PC-9 (cell line): Measurements from ENCODE around the gene OPN3. TPM values are rescaled to one million over a fixed set of nuclear protein-coding genes. Genes with fewer than 3 reads are reported as not detected.

Experiments used
- BruUV-seq: library from RNA; stranded (reverse); fragments of 400-500 nt; replicated peaks from 2 replicates; lab custom pipeline; 2021; lab: Mats Ljungman, UMichigan
- CTCF ChIA-PET: fragments of 300-600 bp; sonication (Branson Sonifier 250); formaldehyde crosslinking; loops from one replicate; lab custom pipeline; 2022; ENCODE audit warnings: antibody characterized with exemption; lab: Charles Lee
- POLR2A ChIA-PET: fragments of 300-600 bp; sonication (Branson Sonifier 250); formaldehyde crosslinking; loops from one replicate; lab custom pipeline; 2022; ENCODE audit warnings: antibody characterized with exemption; ENCODE audit not compliant: unreplicated experiment; lab: Charles Lee
- DNase-seq, 2 experiments: peaks; one replicate each; pipeline versions ENCODE4 v3.0.0 to v3.0.0-alpha.2; 2015 to 2022; ENCODE audit warnings: mixed read lengths in 1 of 2
- H2AFZ ChIP-seq: fragments of 200-600 bp; sonication (generic); 2 replicates; pipeline ENCODE4 v1.8.1; 2017; ENCODE audit warnings: antibody characterized with exemption
- H3F3A ChIP-seq: fragments of 200-600 bp; sonication (generic); 2 replicates; pipeline ENCODE4 v1.8.1; 2017; ENCODE audit warnings: antibody characterized with exemption, mild to moderate bottlenecking, low read depth; ENCODE audit not compliant: insufficient read depth
- H3K27ac ChIP-seq: fragments of 200-600 bp; sonication (generic); 2 replicates; pipeline ENCODE4 v1.6.1; 2016; ENCODE audit warnings: mixed run types
- H3K27me3 ChIP-seq: fragments of 200-600 bp; sonication (generic); 2 replicates; pipeline ENCODE4 v1.6.1; 2016; ENCODE audit warnings: low read depth, mixed run types; ENCODE audit not compliant: insufficient read depth
- H3K36me3 ChIP-seq: fragments of 200-600 bp; sonication (generic); 2 replicates; pipeline ENCODE4 v1.6.1; 2016; ENCODE audit warnings: low read depth, mixed run types
- H3K4me1 ChIP-seq: fragments of 200-600 bp; sonication (generic); replicated peaks from 2 replicates; pipeline ENCODE4 v1.6.1; 2016; ENCODE audit warnings: mixed run types; ENCODE audit not compliant: insufficient read depth
- H3K4me2 ChIP-seq: fragments of 200-600 bp; sonication (generic); 2 replicates; pipeline ENCODE4 v1.6.1; 2017; ENCODE audit warnings: mixed run types
- H3K4me3 ChIP-seq: fragments of 200-600 bp; sonication (generic); 2 replicates; pipeline ENCODE4 v1.6.1; 2016; ENCODE audit warnings: mixed run types
- H3K79me2 ChIP-seq: fragments of 200-600 bp; sonication (generic); 2 replicates; pipeline ENCODE4 v1.6.1; 2017; ENCODE audit warnings: low read depth, mixed run types
- H3K9me2 ChIP-seq: fragments of 200-600 bp; sonication (generic); 2 replicates; pipeline ENCODE4 v1.8.1; 2017; ENCODE audit warnings: mild to moderate bottlenecking; ENCODE audit not compliant: insufficient read depth
- H3K9me3 ChIP-seq: fragments of 200-600 bp; sonication (generic); 2 replicates; pipeline ENCODE4 v1.8.1; 2016; ENCODE audit warnings: low read depth; ENCODE audit not compliant: insufficient read depth
- H4K20me1 ChIP-seq: fragments of 200-600 bp; sonication (generic); 2 replicates; pipeline ENCODE4 v1.8.1; 2017; ENCODE audit not compliant: insufficient read depth
- CTCF ChIP-seq: fragments of 200-600 bp; sonication (generic); conservative IDR thresholded peaks from 2 replicates; pipeline ENCODE4 v1.6.1; 2017; ENCODE audit warnings: mixed run types, antibody characterized with exemption, mild to moderate bottlenecking, moderate library complexity
- EZH2 ChIP-seq: fragments of 200-600 bp; sonication (generic); IDR thresholded peaks from 2 replicates; pipeline ENCODE4 v1.8.0; 2017; ENCODE audit warnings: antibody characterized with exemption, low read depth
- intact Hi-C: fragments of 100-400 bp; cut with micrococcal nuclease; formaldehyde crosslinking; loops from one replicate; pipeline ENCODE4 v1.10.0; 2022; ENCODE audit not compliant: unreplicated experiment
- total RNA-seq: library from RNA; stranded (reverse); gene quantifications from 2 replicates; pipeline ENCODE4 v1.2.3, GENCODE V29; 2021

Gene OPN3
- total RNA-seq, 1 experiment from 2014 or later, result 62.7 TPM

GRCh38 chr1:241555526-241555925 lies 84.6 kb downstream of the OPN3 start:
- no TSS peak for BruUV-seq
- Histone ChIP-seq H3K27me3 (no peaks in the 10 kb centered on the region), H3K4me1 (peaks cover 10% of the 10 kb centered on the region; the same call in 1 of the 2 replicates), H3K36me3 (no peaks in the 10 kb centered on the region), H2AFZ (no peak overlapping the region), H3K9me3 (no peaks in the 10 kb centered on the region), H3K9me2 (no peaks in the 10 kb centered on the region; the same call in none of the 2 replicates), H3F3A (no peaks in the 10 kb centered on the region), H3K4me2 (no peak overlapping the region), H3K4me3 (no peak overlapping the region), H4K20me1 (no peaks in the 10 kb centered on the region), H3K27ac (no peak overlapping the region), H3K79me2 (no peaks in the 10 kb centered on the region)
- CTCF ChIA-PET, result interaction anchor here (0.6 kb wide), 1 partner anchor 399 kb away, joined by 4 read pairs; no protein-coding TSS in a partner anchor
- intact Hi-C loops, result no loop called here
- TF ChIP-seq CTCF (no peak), EZH2 (no peak)
- no peak for DNase-seq
- POLR2A ChIA-PET, result no interaction called here

- peaks cover 10% of the 10 kb centered on the region; the same call in 1 of the 2 replicates for H3K4me1 ChIP-seq
- ChIA-PET CTCF (no interaction called here), POLR2A (no interaction called here)
- no peaks in the 10 kb centered on the region for H3F3A ChIP-seq
- no peak overlapping the region for H2AFZ ChIP-seq
- H3K27me3 ChIP-seq, result no peaks in the 10 kb centered on the region
- H3K4me2 ChIP-seq, result no peak overlapping the region
- no TSS peak for BruUV-seq
- no peaks in the 10 kb centered on the region for H4K20me1 ChIP-seq
- no peaks in the 10 kb centered on the region for H3K79me2 ChIP-seq
- no peaks in the 10 kb centered on the region; the same call in 1 of the 2 replicates for H3K9me2 ChIP-seq
- no peak for DNase-seq
- H3K36me3 ChIP-seq, result no peaks in the 10 kb centered on the region
- H3K4me3 ChIP-seq, result no peak overlapping the region
- no peaks in the 10 kb centered on the region for H3K9me3 ChIP-seq
- intact Hi-C loops, result no loop called here
- H3K27ac ChIP-seq, result no peak overlapping the region
- TF ChIP-seq CTCF (no peak), EZH2 (no peak)
These were observed 86.1 kb downstream of the OPN3 start for GRCh38 chr1:241553886-241554592.

GRCh38 chr1:241551759-241552638 lies 88.2 kb downstream of the OPN3 start:
- no peak overlapping the region for H3K4me2 ChIP-seq
- CTCF ChIA-PET, result no interaction called here

More at GRCh38 chr1:241551759-241552638, 88.2 kb downstream of the OPN3 start:
- Histone ChIP-seq H3K4me1 (no peaks in the 10 kb centered on the region), H4K20me1 (no peaks in the 10 kb centered on the region), H3K36me3 (no peaks in the 10 kb centered on the region), H3K9me2 (no peaks in the 10 kb centered on the region; the same call in 1 of the 2 replicates), H3K4me3 (no peak overlapping the region), H2AFZ (no peak overlapping the region), H3K79me2 (no peaks in the 10 kb centered on the region), H3K9me3 (no peaks in the 10 kb centered on the region), H3K27ac (no peak overlapping the region), H3K27me3 (no peaks in the 10 kb centered on the region), H3F3A (no peaks in the 10 kb centered on the region)
- no peak for TF ChIP-seq CTCF
- TF ChIP-seq EZH2, result no peak
- no TSS peak for BruUV-seq
- POLR2A ChIA-PET, result no interaction called here
- no peak for DNase-seq
- intact Hi-C loops, result no loop called here
